ENCODE measurements around the gene TSPAN5.
"Not testable (repeated sequence)": the region's sequence is repeated elsewhere in the genome, so short reads cannot be mapped to it uniquely, and the experiment has no call there.

TSPAN5 gene

GRCh38 chr4:98546910-98547594, 111.4 kb downstream of the TSPAN5 start:
- no peak for DNase-seq (ENCODE audit: low read depth)

GRCh38 chr4:98544818-98545414, 113.5 kb downstream of the TSPAN5 start:
- DNase-seq (ENCODE audit: low read depth), result no peak

GRCh38 chr4:98544141-98544817, 114.1 kb downstream of the TSPAN5 start:
- no peak for DNase-seq (ENCODE audit: low read depth)

- DNase-seq (ENCODE audit: low read depth), result no peak
Observed at GRCh38 chr4:98542011-98542410, 116.4 kb downstream of the TSPAN5 start.

GRCh38 chr4:98540803-98541202, 117.6 kb downstream of the TSPAN5 start:
- DNase-seq (ENCODE audit: low read depth), result no peak

GRCh38 chr4:98539741-98540140, 118.7 kb downstream of the TSPAN5 start:
- no peak for DNase-seq (ENCODE audit: low read depth)

- DNase-seq (ENCODE audit: low read depth), result no peak
Observed at GRCh38 chr4:98539299-98539698, 119.1 kb downstream of the TSPAN5 start.

- no peak for DNase-seq (ENCODE audit: low read depth)
Observed at GRCh38 chr4:98536631-98537030, 121.8 kb downstream of the TSPAN5 start.

GRCh38 chr4:98534146-98534545, 124.3 kb downstream of the TSPAN5 start:
- not testable (repeated sequence) for DNase-seq (ENCODE audit: low read depth)

GRCh38 chr4:98530572-98530971, 127.8 kb downstream of the TSPAN5 start:
- no peak for DNase-seq (ENCODE audit: low read depth)

GRCh38 chr4:98529970-98530569, 128.3 kb downstream of the TSPAN5 start:
- no peak for DNase-seq (ENCODE audit: low read depth)

GRCh38 chr4:98528882-98529281, 129.5 kb downstream of the TSPAN5 start:
- DNase-seq (ENCODE audit: low read depth), result no peak

- DNase-seq (ENCODE audit: low read depth), result no peak
Observed at GRCh38 chr4:98527534-98528269, 130.7 kb downstream of the TSPAN5 start.

- DNase-seq (ENCODE audit: low read depth), result no peak
Observed at GRCh38 chr4:98524230-98524629, 134.2 kb downstream of the TSPAN5 start.

- peak; percentile 86 for DNase-seq (ENCODE audit: low read depth)
Observed at GRCh38 chr4:98522636-98523395, 135.6 kb downstream of the TSPAN5 start.

GRCh38 chr4:98522062-98522461, 136.3 kb downstream of the TSPAN5 start:
- DNase-seq (ENCODE audit: low read depth), result no peak

- no peak for DNase-seq (ENCODE audit: low read depth)
Observed at GRCh38 chr4:98521486-98521885, 136.9 kb downstream of the TSPAN5 start.

GRCh38 chr4:98519268-98519977, 139.0 kb downstream of the TSPAN5 start:
- DNase-seq (ENCODE audit: low read depth), result no peak

GRCh38 chr4:98518559-98519267, 139.7 kb downstream of the TSPAN5 start:
- no peak for DNase-seq (ENCODE audit: low read depth)
